HG02588 (cell line): Measurements from ENCODE around the gene SVIP.

ENCODE experiments used
- ATAC-seq: cut with Tn5 transposase; IDR thresholded peaks from one replicate; pipeline ENCODE4 v1.9.1; 2021; ENCODE audit warnings: mild to moderate bottlenecking, moderate library complexity; ENCODE audit not compliant: unreplicated experiment

The SVIP gene

DNA sequence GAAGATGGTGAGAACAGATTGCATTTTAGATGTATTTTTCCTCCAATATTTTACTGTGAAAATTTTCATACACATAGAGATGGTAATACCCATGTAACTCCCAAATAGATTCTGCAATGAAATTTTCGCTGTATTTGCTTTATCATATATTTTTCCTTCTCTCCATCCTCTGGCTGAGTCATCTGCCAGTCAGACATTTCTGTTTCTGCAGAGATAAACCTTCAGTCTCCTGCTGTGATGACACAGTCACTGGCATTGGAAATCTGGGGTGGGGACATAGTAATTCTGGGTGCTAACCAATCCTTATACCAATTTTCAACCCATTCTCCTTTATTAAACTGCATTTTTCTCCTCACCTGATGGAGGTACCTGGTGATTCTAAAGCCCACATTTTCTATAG, 33.7 kb downstream of the SVIP start:
- no peak for ATAC-seq

DNA sequence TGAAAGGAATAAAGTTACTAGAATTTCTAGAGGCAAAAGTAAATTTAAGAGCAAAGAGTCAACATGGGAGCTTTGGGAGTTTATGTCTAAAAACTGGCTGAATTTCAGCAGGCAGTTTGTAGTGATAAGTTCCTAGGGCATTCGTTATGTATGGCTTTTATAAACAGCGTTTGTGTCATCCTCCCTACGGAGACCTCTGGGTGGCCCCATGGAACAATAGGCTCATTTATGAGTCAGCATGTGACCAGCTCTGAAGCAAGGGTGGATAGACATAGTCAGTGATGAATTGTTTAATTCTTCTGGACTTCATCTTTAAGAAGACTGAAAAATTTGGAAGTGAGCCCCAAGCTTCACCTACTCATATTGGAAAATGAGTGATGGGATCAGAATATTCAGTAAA, 37.1 kb downstream of the SVIP start:
- no peak for ATAC-seq

DNA sequence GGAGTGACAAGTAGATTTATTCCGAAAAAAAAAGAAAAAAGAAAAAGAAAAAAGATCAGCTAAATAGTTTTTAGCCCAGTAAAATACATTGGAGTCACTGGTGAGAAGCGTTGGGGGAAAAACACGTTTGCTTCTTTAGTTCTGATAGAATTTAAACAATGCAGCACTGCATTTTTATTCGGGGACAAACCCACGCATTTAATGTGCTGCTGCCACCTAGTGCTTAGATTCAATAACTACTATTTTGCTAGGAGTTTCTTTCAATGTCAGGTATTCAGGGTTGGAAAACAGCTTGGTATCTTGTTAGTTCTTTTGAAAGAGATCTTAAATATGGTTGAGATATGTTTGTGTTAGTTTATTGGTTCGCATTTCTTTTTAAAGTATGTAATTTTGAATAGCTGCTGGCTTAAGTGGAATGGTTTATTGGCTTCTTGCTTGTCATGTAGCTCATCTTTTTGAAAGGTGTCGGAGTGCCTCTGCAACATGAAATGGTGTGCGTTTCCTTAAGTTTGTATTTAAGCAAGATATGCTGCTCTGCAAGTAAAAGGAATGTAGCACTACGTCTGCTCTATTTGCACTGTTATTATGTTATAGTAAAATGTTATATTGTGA, 41.9 kb downstream of the SVIP start:
- no peak for ATAC-seq

DNA sequence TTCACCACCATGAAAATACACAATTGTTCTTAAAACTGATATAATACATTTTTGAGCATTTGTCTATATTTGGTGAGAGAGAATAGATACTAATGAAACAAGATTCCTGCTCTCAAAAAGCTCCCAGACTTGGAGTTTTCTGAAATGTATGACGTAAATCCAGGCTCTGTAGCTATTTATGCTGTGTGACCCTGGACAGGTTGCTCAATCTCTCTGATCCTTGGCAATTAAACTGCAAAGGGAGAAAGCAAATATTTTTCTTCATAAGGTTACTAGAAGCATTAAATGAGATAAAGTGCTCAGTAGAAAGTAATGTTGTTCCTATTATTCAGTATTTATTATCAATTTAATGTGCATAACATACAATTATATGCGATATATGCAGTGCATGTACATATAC, 42.5 kb downstream of the SVIP start:
- no peak for ATAC-seq

DNA sequence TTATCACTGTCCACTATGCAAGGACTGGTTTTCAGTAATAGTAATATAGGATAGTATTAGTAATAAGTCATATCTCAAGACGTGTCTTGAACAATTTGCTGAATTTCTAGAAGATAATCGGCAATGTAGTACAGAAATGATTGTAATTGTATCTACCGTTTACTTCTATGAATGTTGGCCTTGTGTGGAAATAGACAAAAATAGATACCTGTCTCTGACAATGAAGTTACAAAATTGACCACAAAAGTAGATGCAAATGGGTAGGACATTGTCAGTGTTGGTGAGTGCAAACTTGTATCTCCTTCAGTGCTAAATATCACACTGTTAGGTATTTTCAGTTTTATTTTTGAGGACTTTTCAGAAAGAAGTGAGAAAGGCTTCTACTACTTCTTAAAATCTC, 43.1 kb downstream of the SVIP start:
- peak; percentile 88 for ATAC-seq

DNA sequence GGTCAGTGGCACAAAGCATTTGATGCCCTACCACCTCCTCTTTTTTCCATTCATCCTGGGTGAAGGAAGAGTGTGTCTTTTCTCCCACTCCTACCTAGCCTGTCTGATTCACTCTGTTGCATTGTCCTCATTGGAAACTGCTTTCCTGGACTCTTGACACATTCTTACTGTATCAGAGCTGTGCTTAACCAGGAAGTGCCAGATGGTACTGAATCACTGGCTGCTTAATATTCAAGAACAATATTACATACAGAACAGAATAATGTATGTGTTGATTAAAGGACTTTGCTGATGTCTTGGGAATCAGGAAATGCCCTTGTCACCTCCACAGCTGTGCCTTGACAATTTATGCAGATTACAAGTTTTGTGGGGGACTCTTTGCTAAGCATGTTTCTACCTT, 44.4 kb downstream of the SVIP start:
- ATAC-seq: no peak

DNA sequence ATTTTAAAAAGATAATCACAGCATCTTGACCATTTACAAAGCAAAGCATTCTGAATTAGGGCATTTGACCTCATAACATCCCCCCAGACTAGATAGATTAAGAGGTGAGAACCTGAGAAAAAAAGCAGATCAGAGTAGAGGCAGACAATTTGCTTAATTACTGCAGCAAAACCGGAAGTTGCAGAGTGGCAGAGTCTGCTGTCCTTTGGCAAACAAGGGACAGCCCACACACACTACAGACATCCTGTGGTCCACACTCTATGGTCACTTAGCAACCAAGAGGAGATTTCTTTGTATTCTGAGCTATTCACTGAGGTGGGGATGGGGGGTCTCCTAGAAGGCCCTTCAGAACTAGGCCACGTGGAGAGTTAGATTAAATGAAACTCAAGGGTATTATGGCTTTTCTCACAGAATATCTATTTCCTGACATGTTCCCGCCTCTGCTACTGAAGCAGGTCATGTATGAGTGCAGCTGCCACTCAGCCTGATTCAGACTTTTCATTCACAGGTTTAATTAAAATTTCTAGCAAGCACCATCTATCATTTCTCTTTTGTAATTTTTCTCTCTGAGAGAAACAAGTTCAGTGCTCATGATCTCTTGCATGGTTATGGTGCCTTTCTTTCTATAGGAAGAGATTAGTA, 48.5 kb downstream of the SVIP start:
- peak; percentile 84 for ATAC-seq

DNA sequence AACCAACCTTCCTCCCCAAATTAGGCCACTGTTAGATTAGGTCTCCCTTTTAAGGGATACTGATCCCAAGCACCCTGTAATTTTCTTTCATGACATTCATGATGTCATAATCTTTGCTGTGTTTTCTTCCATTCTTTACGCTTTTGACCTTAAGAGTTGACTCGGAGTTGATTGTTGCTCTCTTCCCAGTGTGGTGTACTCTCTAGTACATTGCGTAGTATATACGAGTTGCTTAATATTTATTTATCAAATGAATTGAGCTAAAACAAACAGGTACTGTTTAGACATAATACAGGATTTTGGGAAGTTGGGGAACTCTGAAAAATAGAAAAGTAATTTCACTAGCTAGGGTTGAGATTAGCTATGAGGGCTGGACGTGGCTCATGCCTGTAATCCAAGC, 49.8 kb downstream of the SVIP start:
- ATAC-seq: no peak

DNA sequence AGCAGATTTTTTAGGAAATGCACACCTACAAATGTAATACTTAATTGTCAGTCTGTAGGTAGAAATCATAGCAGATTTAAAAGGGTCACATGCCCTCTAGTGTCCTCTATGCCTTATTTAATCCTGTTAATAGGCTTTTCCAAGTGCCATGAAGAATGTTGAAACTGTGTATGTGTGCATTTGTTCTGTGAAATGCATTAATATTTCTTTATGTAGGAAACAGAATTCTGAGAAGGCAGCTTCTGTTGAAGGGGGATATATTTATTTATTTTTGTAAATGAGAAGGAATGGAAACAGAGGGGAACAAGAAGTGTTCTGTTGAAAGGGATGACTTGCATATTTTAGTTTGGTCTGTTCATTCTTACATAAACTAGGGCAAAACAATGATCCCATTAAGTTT, 51.0 kb downstream of the SVIP start:
- ATAC-seq: no peak

DNA sequence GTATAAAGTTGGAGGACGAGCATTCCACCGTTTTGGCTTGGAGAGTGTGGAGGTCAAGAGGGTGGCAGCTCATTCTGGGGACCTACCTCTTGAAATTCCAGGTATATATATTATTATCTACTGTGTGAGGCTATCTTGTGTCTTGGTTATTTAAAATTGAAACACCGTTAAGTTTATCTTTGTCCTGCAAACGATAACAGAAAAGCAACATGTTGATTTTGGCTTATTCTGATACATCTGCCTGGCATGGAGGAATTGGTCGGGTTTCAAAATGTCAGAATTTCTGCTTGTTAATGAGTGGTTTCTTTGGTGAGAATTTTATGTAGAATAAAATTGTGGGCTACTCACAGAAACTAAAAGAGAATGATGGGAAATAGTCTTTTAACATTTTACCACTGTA, 54.4 kb downstream of the SVIP start:
- no peak for ATAC-seq

DNA sequence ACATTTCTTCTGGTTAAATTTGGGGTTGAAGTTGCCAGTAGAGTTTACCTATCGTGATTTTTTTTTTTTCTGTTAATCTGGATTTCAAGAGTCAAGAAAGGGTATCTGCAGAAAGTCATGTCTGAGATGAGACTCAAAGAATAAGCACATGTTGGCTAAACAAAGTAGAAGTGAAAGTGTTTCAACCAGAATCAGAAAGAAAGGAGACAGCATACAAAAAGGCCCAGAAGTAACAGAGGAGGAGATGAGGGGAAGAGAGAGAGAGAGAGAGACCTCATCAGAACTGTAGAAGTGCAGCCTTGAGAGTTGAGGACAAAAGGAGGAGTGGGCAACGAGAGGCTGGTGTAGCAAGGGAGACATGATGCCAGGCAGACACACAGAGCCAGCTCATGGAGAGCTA, 54.9 kb downstream of the SVIP start:
- ATAC-seq: peak; percentile 64

DNA sequence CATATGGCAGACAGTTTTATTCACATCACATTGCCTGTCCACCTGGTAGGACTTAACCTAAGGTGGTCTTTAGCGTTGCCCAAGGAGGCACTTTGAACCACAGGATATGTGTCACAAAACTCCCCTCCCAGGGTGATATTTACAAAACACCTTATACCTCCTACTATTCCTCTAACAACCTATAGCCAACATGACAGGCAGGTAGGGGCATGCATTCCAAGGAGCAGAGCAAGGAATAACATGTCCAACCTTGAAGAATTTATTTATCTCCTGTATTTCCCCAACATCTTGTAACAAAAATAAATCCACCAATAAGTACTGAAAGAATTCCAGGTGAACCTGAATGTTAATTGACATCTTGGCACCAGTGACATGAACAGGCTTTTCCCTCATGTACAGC, 60.5 kb downstream of the SVIP start:
- no peak for ATAC-seq
